DMS 273 treated with DMSO at 0.1 percent for 48 hours (cell line): ENCODE results near the gene COA1.
A peak's percentile ranks its signal among the peaks of the same experiment; 100 is the strongest.
"Not testable (repeated sequence)": the region's sequence is repeated elsewhere in the genome, so short reads cannot be mapped to it uniquely, and the experiment has no call there.

Experiments
- DNase-seq: peaks from one replicate; lab custom pipeline; 2025; lab: John Stamatoyannopoulos, UW

The COA1 gene

GRCh38 chr7:43758029-43758821 lies 28.9 kb upstream of the COA1 start, which contains the start of gene BLVRA:
Gene BLVRA, plus strand, starts transcription at chr7:43758680. Its CDS starts 12,479 bp downstream, at chr7:43771159.
- DNase-seq: no peak

GRCh38 chr7:43757073-43757720 lies 27.9 kb upstream of the COA1 start:
- DNase-seq: no peak

GRCh38 chr7:43756368-43757072 lies 27.2 kb upstream of the COA1 start:
- DNase-seq: peak; percentile 52

- DNase-seq: no peak
These were observed 25.3 kb upstream of the COA1 start for GRCh38 chr7:43754596-43754995.

- DNase-seq: no peak
These were observed 24.5 kb upstream of the COA1 start for GRCh38 chr7:43753843-43754242.

GRCh38 chr7:43753271-43753810 lies 24.0 kb upstream of the COA1 start:
- no peak for DNase-seq

GRCh38 chr7:43752411-43752810 lies 23.1 kb upstream of the COA1 start:
- DNase-seq: no peak

GRCh38 chr7:43750016-43750887 lies 20.9 kb upstream of the COA1 start:
- DNase-seq: no peak

- no peak for DNase-seq
These were observed 20.1 kb upstream of the COA1 start for GRCh38 chr7:43749383-43749940.

- no peak for DNase-seq
These were observed 18.2 kb upstream of the COA1 start for GRCh38 chr7:43747328-43748105.

GRCh38 chr7:43742692-43743091 lies 13.4 kb upstream of the COA1 start:
- DNase-seq: no peak

- DNase-seq: no peak
These were observed 8.3 kb upstream of the COA1 start for GRCh38 chr7:43737467-43738127.

- no peak for DNase-seq
These were observed 6.7 kb upstream of the COA1 start for GRCh38 chr7:43735802-43736603.

- DNase-seq: no peak
These were observed 6.1 kb upstream of the COA1 start for GRCh38 chr7:43735403-43735801.

- not testable (repeated sequence) for DNase-seq
These were observed 5.4 kb upstream of the COA1 start for GRCh38 chr7:43734575-43735332.

GRCh38 chr7:43731494-43731893 lies 2.2 kb upstream of the COA1 start:
- DNase-seq: not testable (repeated sequence)

- DNase-seq: no peak
These were observed 563 bp upstream of the COA1 start for GRCh38 chr7:43729924-43730248.

GRCh38 chr7:43727494-43727893 lies 1.8 kb downstream of the COA1 start:
- no peak for DNase-seq
